ENCODE results near the gene CADM1. TPM values are rescaled to one million over a fixed set of nuclear protein-coding genes. Genes with fewer than 3 reads are reported as not detected.

The CADM1 gene
- total RNA-seq, 2 experiments from 2014 or later, result 0.47 to 0.63 TPM

DNA sequence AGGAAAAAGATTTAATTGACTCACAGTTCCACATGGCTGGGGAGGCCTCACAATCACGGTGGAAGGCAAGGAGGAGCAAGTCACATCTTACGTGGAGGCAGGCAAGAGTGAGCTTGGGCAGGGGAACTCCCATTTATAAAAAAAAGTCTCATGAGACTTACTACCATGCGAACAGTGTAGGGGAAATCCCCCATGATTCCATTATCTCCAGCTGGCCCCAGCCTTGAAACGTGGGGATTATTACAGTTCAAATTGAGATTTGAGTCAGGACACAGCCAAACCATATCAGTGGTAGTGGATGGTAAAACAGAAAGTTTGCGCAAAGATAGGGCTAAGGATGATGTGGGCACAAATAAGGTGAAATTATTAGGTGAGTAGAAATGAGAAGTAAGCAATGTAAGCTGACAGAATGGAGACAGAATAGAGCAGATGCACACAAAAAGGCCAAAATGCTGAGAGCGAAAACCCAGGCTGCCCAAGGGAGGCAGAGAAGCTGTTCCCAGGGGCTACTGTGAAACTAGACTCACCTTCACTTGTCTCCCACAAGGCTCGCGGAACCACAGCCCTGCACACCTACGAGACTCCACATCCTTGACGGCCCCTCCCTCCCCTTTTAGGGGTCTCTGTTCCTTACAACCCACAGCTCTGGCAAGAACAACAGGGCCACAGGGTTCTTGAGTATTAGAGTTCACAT lies 377.6 kb downstream of the CADM1 start:
- intact Hi-C loops (cut with micrococcal nuclease), result no loop called here
- Mint-ChIP-seq H3K36me3 (ENCODE audit: low read depth) (no peaks in the 10 kb centered on the region), H3K27me3 (peaks cover 2% of the 10 kb centered on the region), H3K4me3 (no peak overlapping the region), H3K4me1 (ENCODE audit: low read depth) (no peaks in the 10 kb centered on the region), H3K9me3 (peaks cover 2% of the 10 kb centered on the region), H3K27ac (no peak overlapping the region)
- TF ChIP-seq, protein P1, sequence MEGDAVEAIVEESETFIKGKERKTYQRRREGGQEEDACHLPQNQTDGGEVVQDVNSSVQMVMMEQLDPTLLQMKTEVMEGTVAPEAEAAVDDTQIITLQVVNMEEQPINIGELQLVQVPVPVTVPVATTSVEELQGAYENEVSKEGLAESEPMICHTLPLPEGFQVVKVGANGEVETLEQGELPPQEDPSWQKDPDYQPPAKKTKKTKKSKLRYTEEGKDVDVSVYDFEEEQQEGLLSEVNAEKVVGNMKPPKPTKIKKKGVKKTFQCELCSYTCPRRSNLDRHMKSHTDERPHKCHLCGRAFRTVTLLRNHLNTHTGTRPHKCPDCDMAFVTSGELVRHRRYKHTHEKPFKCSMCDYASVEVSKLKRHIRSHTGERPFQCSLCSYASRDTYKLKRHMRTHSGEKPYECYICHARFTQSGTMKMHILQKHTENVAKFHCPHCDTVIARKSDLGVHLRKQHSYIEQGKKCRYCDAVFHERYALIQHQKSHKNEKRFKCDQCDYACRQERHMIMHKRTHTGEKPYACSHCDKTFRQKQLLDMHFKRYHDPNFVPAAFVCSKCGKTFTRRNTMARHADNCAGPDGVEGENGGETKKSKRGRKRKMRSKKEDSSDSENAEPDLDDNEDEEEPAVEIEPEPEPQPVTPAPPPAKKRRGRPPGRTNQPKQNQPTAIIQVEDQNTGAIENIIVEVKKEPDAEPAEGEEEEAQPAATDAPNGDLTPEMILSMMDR (IDR thresholded peaks at IDR 0.05), result no peak
- ChIA-PET CTCF (no interaction called here), POLR2A (no interaction called here)
- DNase-seq, result no peak
- ATAC-seq, result no peak

DNA sequence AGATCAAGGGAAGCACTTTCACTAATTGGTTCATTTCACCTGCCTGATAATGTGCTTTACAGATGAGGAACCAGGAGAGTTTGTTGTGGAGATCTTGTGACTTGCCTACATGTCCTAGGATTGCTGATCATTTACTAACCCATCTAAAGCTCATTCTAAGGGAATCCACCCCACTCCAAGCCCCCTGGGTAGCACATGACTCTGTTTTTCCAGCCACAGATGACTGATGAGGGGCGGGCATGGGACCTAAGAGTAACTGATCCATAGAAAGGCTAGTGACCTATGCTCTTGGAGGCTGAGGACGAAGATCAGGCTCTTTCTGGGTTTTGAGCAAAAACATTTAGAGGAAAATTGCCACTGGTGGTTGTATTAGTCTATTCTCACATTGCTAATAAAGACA lies 378.1 kb downstream of the CADM1 start:
- no peaks in the 10 kb centered on the region for H3K36me3 Mint-ChIP-seq (ENCODE audit: low read depth)
- ChIA-PET POLR2A (no interaction called here), CTCF (no interaction called here)
- DNase-seq (no peak), ATAC-seq (no peak)
- peaks cover 2% of the 10 kb centered on the region for H3K9me3 Mint-ChIP-seq
- TF ChIP-seq, protein P1 (IDR thresholded peaks at IDR 0.05), result no peak
- H3K4me3 Mint-ChIP-seq, result no peak overlapping the region
- H3K4me1 Mint-ChIP-seq (ENCODE audit: low read depth), result no peaks in the 10 kb centered on the region
- intact Hi-C loops (cut with micrococcal nuclease), result no loop called here
- peaks cover 2% of the 10 kb centered on the region for H3K27me3 Mint-ChIP-seq
- H3K27ac Mint-ChIP-seq, result no peak overlapping the region

DNA sequence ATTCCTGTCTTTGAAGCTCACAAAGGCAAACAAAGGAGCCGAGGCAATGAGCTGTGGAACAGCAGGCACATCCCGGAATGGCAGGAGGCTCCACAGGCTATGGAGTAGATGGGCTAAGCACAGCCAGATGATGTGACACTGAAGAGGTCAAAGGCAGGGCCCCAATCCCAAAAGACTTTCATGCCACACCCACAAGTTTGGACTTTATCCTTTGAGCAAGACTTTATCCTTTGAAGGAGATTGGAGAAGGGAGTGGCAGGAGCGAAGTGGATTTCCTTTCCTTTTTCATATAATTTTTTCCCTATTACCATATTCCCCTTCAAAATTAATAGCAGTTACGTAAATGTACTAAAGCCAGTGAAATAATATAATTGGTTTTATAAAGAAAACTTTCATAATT lies 379.4 kb downstream of the CADM1 start:
- ChIA-PET CTCF (no interaction called here), POLR2A (no interaction called here)
- no peak overlapping the region for H3K27ac Mint-ChIP-seq
- ATAC-seq (no peak), DNase-seq (no peak)
- no peaks in the 10 kb centered on the region for H3K4me1 Mint-ChIP-seq (ENCODE audit: low read depth)
- H3K4me3 Mint-ChIP-seq, result no peak overlapping the region
- no peaks in the 10 kb centered on the region for H3K36me3 Mint-ChIP-seq (ENCODE audit: low read depth)
- H3K9me3 Mint-ChIP-seq, result peaks cover 2% of the 10 kb centered on the region
- H3K27me3 Mint-ChIP-seq, result peaks cover 2% of the 10 kb centered on the region
- intact Hi-C loops (cut with micrococcal nuclease), result no loop called here
- TF ChIP-seq, protein P1 (IDR thresholded peaks at IDR 0.05), result no peak

DNA sequence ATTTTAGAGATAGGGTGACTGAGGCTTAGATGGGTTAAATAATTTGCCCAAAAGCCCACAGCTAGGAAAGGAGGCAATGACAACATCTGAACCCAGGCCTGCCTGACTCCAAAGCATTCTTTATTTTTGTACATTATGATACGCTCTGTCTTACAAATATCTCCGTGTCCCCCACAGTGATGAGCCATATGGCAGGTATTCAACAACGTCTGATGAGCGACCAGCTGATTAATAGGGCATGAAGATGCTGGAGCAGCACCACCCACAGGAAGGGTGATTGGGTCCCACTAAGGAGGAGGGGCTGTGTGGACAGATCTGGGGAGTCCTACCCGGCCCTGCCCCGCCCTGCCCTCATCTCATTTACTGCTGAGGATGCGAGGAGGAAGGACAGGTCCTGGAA lies 380.6 kb downstream of the CADM1 start:
- CTCF ChIA-PET, result no interaction called here
- POLR2A ChIA-PET, result no interaction called here
- no peaks in the 10 kb centered on the region for H3K36me3 Mint-ChIP-seq (ENCODE audit: low read depth)
- H3K9me3 Mint-ChIP-seq, result peaks cover 2% of the 10 kb centered on the region
- no peak overlapping the region for H3K27ac Mint-ChIP-seq
- no peaks in the 10 kb centered on the region for H3K4me1 Mint-ChIP-seq (ENCODE audit: low read depth)
- no peaks in the 10 kb centered on the region for H3K27me3 Mint-ChIP-seq
- DNase-seq (no peak), ATAC-seq (no peak)
- no peak overlapping the region for H3K4me3 Mint-ChIP-seq
- TF ChIP-seq, protein P1 (IDR thresholded peaks at IDR 0.05), result no peak
- intact Hi-C loops (cut with micrococcal nuclease), result no loop called here

DNA sequence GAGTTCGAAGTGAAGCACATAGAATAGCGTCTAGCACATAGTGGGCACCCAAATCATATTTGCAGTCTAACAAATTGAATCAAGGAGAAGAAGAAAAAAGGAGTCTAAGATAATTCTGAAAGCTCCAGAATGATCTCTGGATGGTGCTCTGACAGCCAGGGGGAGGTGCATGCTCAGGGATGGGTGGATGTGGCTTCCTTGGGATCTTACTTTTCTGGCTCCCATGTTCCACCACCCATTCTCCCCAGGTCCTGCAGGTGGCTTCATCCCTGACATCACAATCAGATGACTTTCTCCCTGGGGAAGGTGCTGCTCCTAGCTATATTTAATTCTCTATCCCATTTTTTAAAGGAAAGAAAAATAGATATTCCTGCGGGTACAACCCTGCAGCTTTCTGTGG lies 381.9 kb downstream of the CADM1 start:
- Mint-ChIP-seq H3K4me3 (no peak overlapping the region), H3K4me1 (ENCODE audit: low read depth) (no peaks in the 10 kb centered on the region), H3K36me3 (ENCODE audit: low read depth) (no peaks in the 10 kb centered on the region), H3K27ac (no peak overlapping the region), H3K27me3 (no peaks in the 10 kb centered on the region), H3K9me3 (peaks cover 2% of the 10 kb centered on the region)
- DNase-seq (no peak), ATAC-seq (no peak)
- ChIA-PET POLR2A (no interaction called here), CTCF (no interaction called here)
- intact Hi-C loops (cut with micrococcal nuclease), result no loop called here
- TF ChIP-seq, protein P1 (IDR thresholded peaks at IDR 0.05), result no peak
